Calu3 (cell line): Measurements from ENCODE around the gene FOXB2. TPM values are rescaled to one million over a fixed set of nuclear protein-coding genes. Genes with fewer than 3 reads are reported as not detected.

ENCODE experiments used
- BruUV-seq: library from RNA; stranded (reverse); fragments of 400-500 nt; replicated peaks from 2 replicates; lab custom pipeline; 2021; lab: Mats Ljungman, UMichigan
- CTCF ChIA-PET: fragments of 300-600 bp; sonication (Branson Sonifier 250); formaldehyde crosslinking; loops from one replicate; lab custom pipeline; 2022; ENCODE audit warnings: antibody characterized with exemption; lab: Charles Lee
- DNase-seq: peaks from one replicate; pipeline ENCODE4 v3.0.0; 2022
- H3K27ac Mint-ChIP-seq: one replicate; pipeline ENCODE4 v1.8.0; 2022; ENCODE audit warnings: mixed read lengths; ENCODE audit not compliant: unreplicated experiment
- H3K27me3 Mint-ChIP-seq: one replicate; pipeline ENCODE4 v1.8.0; 2022; ENCODE audit warnings: mixed read lengths; ENCODE audit not compliant: unreplicated experiment
- H3K36me3 Mint-ChIP-seq: one replicate; pipeline ENCODE4 v1.8.0; 2022; ENCODE audit warnings: mild to moderate bottlenecking, moderate library complexity, mixed read lengths; ENCODE audit not compliant: insufficient read depth, unreplicated experiment
- H3K4me1 Mint-ChIP-seq: one replicate; pipeline ENCODE4 v1.8.0; 2022; ENCODE audit warnings: mild to moderate bottlenecking, low read depth, mixed read lengths; ENCODE audit not compliant: unreplicated experiment
- H3K4me3 Mint-ChIP-seq: one replicate; pipeline ENCODE4 v1.8.0; 2022; ENCODE audit warnings: mild to moderate bottlenecking, low read depth, moderate library complexity, mixed read lengths; ENCODE audit not compliant: unreplicated experiment
- H3K9me3 Mint-ChIP-seq: one replicate; pipeline ENCODE4 v1.8.0; 2022; ENCODE audit warnings: low read depth, mixed read lengths; ENCODE audit not compliant: unreplicated experiment
- intact Hi-C: fragments of 100-400 bp; cut with micrococcal nuclease; formaldehyde crosslinking; loops from one replicate; pipeline ENCODE4 v1.10.0; 2022; ENCODE audit not compliant: unreplicated experiment
- total RNA-seq: library from RNA; stranded (reverse); gene quantifications from 2 replicates; pipeline ENCODE4 v1.2.3, GENCODE V29; 2022
- TF ChIP-seq, protein P1 (sequence below): fragments of 200-600 bp; IDR thresholded peaks from one replicate; pipeline ENCODE4 v1.8.0; 2022; ENCODE audit warnings: antibody characterized with exemption; ENCODE audit not compliant: unreplicated experiment

FOXB2 gene
- total RNA-seq, 1 experiment from 2014 or later: not detected

DNA sequence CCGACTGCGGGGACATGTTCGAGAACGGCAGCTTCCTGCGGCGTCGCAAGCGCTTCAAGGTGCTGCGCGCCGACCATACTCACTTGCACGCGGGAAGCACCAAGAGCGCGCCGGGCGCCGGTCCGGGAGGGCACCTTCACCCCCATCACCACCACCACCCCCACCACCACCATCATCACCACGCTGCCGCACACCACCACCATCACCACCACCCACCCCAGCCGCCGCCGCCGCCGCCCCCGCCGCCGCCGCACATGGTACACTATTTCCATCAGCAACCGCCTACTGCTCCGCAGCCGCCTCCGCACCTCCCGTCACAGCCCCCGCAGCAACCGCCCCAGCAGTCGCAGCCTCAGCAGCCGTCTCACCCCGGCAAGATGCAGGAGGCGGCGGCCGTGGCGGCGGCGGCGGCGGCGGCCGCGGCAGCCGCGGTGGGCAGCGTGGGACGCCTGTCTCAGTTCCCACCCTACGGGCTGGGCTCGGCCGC is 514 bp downstream of the FOXB2 start:
- Mint-ChIP-seq H3K9me3 (no peaks in the 10 kb centered on the region), H3K27ac (no peak overlapping the region), H3K4me3 (no peak overlapping the region), H3K4me1 (peaks cover 7% of the 10 kb centered on the region), H3K27me3 (peaks cover 57% of the 10 kb centered on the region), H3K36me3 (no peaks in the 10 kb centered on the region)
- intact Hi-C loops: no loop called here
- CTCF ChIA-PET: no interaction called here
- no peak for DNase-seq
- BruUV-seq: no TSS peak
- TF ChIP-seq, protein P1, sequence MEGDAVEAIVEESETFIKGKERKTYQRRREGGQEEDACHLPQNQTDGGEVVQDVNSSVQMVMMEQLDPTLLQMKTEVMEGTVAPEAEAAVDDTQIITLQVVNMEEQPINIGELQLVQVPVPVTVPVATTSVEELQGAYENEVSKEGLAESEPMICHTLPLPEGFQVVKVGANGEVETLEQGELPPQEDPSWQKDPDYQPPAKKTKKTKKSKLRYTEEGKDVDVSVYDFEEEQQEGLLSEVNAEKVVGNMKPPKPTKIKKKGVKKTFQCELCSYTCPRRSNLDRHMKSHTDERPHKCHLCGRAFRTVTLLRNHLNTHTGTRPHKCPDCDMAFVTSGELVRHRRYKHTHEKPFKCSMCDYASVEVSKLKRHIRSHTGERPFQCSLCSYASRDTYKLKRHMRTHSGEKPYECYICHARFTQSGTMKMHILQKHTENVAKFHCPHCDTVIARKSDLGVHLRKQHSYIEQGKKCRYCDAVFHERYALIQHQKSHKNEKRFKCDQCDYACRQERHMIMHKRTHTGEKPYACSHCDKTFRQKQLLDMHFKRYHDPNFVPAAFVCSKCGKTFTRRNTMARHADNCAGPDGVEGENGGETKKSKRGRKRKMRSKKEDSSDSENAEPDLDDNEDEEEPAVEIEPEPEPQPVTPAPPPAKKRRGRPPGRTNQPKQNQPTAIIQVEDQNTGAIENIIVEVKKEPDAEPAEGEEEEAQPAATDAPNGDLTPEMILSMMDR: no peak

DNA sequence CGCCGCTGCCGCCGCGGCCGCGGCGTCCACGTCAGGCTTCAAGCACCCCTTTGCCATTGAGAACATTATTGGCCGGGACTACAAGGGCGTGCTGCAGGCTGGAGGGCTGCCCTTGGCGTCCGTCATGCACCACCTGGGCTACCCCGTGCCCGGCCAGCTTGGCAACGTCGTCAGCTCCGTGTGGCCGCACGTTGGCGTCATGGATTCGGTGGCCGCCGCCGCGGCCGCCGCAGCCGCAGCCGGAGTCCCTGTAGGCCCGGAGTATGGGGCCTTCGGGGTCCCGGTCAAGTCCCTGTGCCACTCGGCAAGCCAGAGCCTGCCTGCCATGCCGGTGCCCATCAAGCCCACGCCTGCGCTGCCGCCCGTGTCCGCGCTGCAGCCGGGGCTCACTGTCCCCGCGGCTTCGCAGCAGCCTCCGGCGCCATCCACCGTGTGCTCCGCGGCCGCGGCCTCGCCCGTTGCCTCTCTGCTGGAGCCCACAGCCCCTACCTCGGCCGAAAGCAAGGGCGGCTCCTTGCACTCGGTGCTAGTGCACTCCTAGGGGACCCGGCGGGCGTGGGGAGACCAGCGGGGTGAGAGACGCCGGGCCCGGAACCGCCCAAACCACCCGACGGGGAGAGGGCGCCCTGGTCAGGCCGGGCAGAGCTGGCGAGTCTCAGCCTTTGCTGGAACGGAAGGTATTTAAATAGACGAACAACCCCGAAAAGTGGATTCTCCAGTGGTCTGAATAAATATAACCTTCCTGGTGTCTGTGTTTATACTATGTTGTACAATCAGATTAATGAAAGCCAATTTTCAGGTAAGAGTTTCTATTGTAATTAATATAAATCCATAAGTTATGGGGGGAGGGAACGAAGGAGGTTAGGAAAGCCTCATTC is 1.2 kb downstream of the FOXB2 start:
- H3K9me3 Mint-ChIP-seq: no peaks in the 10 kb centered on the region
- no peaks in the 10 kb centered on the region for H3K36me3 Mint-ChIP-seq
- peaks cover 7% of the 10 kb centered on the region for H3K4me1 Mint-ChIP-seq
- H3K27me3 Mint-ChIP-seq: peaks cover 64% of the 10 kb centered on the region
- CTCF ChIA-PET: no interaction called here
- no peak overlapping the region for H3K4me3 Mint-ChIP-seq
- no TSS peak for BruUV-seq
- H3K27ac Mint-ChIP-seq: no peak overlapping the region
- TF ChIP-seq, protein P1: no peak
- intact Hi-C loops: no loop called here
- no peak for DNase-seq

DNA sequence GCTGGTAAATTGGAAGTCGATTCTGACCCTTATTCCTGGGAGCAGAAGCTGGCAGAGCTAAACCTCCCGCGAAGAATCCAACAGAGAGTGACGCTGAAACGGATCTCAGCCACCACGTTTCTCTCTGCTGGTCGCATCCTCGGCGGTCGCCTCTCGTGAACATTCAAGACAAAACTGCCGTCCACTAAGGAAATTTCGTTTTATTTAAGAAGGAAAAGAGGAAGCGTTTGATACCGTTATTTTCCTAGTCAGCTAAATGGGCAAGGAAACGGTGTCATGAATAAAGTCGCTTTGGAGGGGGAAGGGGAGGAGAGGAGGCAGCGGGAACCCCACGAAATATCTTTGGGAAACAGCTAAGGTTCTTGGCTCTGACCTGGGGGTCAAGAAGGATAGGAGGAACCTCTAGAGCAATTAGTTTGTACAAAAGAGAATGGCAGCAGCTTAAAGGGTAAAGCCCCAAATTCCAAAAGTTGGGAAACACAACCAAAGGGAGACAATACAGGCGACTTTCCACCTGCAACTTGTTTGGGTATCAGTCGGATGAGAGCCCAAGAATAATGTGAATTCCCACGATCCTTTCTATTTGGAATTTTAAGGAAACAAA is 1.9 kb downstream of the FOXB2 start:
- CTCF ChIA-PET: no interaction called here
- H3K36me3 Mint-ChIP-seq: no peaks in the 10 kb centered on the region
- H3K4me3 Mint-ChIP-seq: no peak overlapping the region
- TF ChIP-seq, protein P1: no peak
- no peak overlapping the region for H3K27ac Mint-ChIP-seq
- H3K27me3 Mint-ChIP-seq: peaks cover 66% of the 10 kb centered on the region
- BruUV-seq: no TSS peak
- intact Hi-C loops: no loop called here
- no peak for DNase-seq
- no peaks in the 10 kb centered on the region for H3K9me3 Mint-ChIP-seq
- peaks cover 7% of the 10 kb centered on the region for H3K4me1 Mint-ChIP-seq

DNA sequence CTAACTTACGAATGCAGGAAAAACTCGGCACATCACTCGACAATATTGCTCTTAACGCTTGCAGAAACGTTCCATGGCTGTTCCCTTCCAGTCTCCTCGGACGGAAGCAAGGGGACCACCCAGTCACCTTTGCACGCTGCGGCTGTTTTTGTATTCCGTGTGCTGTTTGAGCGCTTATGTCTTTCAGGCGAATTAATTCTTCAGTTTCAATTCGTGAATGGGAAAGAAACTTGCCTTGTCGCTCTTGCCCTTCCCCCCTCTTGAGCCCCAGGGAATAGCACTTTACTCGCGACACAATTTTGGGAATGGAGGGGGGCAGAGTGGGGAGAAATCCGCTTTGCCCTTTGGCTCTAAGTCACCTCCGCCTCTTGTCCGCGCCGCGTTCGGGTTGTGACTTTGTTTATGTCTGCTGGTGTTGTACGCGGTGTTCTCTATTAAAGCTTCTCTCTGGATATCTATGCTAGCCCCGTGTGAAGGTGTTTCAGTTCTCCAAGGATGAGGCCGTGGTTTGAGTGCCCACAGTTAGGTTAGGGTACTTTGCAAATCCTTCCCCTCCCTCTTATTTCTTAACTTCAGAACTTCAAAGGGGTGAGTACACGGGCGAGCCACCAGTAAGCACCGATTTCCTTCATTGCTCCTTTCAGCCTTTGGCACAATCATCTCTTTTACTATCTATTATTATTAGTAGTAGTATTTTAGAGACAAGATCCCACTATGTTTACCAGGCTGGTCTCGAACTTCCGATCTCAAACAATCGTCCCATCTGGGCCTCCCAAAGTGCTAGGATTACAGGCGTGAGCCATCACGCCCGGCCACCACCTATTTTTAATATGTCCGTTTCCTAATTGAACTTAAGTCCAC is 2.7 kb downstream of the FOXB2 start:
- TF ChIP-seq, protein P1: no peak
- no peaks in the 10 kb centered on the region for H3K9me3 Mint-ChIP-seq
- no peak for DNase-seq
- H3K27ac Mint-ChIP-seq: no peak overlapping the region
- CTCF ChIA-PET: no interaction called here
- H3K4me1 Mint-ChIP-seq: peaks cover 7% of the 10 kb centered on the region
- no peak overlapping the region for H3K4me3 Mint-ChIP-seq
- peaks cover 61% of the 10 kb centered on the region for H3K27me3 Mint-ChIP-seq
- intact Hi-C loops: no loop called here
- no peaks in the 10 kb centered on the region for H3K36me3 Mint-ChIP-seq
- no TSS peak for BruUV-seq
